Measurements from ENCODE around the gene SLC25A47. TPM values are rescaled to one million over a fixed set of nuclear protein-coding genes. Genes with fewer than 3 reads are reported as not detected.
"Not testable (repeated sequence)": the region's sequence is repeated elsewhere in the genome, so short reads cannot be mapped to it uniquely, and the experiment has no call there.

SLC25A47 gene
- polyA plus RNA-seq, 1 experiment, result not detected

GRCh38 chr14:100340423-100340813 lies 17.3 kb downstream of the SLC25A47 start:
- H3K4me3 ChIP-seq (ENCODE audit: low read depth, low read length), result no peak overlapping the region
- H3K27me3 ChIP-seq (ENCODE audit: control insufficient read depth, insufficient read depth, low read length), result no peaks in the 10 kb centered on the region
- POLR2A ChIA-PET, result no interaction called here
- H3K36me3 ChIP-seq (ENCODE audit: control insufficient read depth, insufficient read depth, low read length), result peaks cover 37% of the 10 kb centered on the region
- TF ChIP-seq CTCF (IDR thresholded peaks at IDR 0.05; ENCODE audit: insufficient read depth, low read depth, low read length), result no peak
- DNase-seq (ENCODE audit: low read depth), result no peak
- CTCF ChIA-PET, result interaction anchor here (1.5 kb wide), 1 partner anchor 37 kb away, joined by 3 read pairs; no protein-coding TSS in a partner anchor

GRCh38 chr14:100341301-100342031 lies 18.3 kb downstream of the SLC25A47 start:
- Histone ChIP-seq H3K4me3 (ENCODE audit: low read depth, low read length) (no peak overlapping the region), H3K36me3 (ENCODE audit: control insufficient read depth, insufficient read depth, low read length) (peaks cover 38% of the 10 kb centered on the region), H3K27me3 (ENCODE audit: control insufficient read depth, insufficient read depth, low read length) (no peaks in the 10 kb centered on the region)
- ChIA-PET POLR2A (no interaction called here), CTCF (interaction anchor here (1.0 to 1.5 kb wide), 2 partner anchors 36 to 38 kb away, joined by 3 to 4 read pairs; no protein-coding TSS in a partner anchor)
- TF ChIP-seq CTCF (IDR thresholded peaks at IDR 0.05; ENCODE audit: insufficient read depth, low read depth, low read length), result no peak
- DNase-seq (ENCODE audit: low read depth), result peak; percentile 40

GRCh38 chr14:100342195-100342594 lies 19.1 kb downstream of the SLC25A47 start:
- CTCF ChIA-PET, result interaction anchor here (1.0 kb wide), 1 partner anchor 39 kb away, joined by 4 read pairs; no protein-coding TSS in a partner anchor
- TF ChIP-seq CTCF (IDR thresholded peaks at IDR 0.05; ENCODE audit: insufficient read depth, low read depth, low read length), result no peak
- Histone ChIP-seq H3K27me3 (ENCODE audit: control insufficient read depth, insufficient read depth, low read length) (no peaks in the 10 kb centered on the region), H3K4me3 (ENCODE audit: low read depth, low read length) (no peak overlapping the region), H3K36me3 (ENCODE audit: control insufficient read depth, insufficient read depth, low read length) (peaks cover 38% of the 10 kb centered on the region)
- POLR2A ChIA-PET, result no interaction called here
- no peak for DNase-seq (ENCODE audit: low read depth)

GRCh38 chr14:100342826-100343225 lies 19.7 kb downstream of the SLC25A47 start:
- POLR2A ChIA-PET; DNase-seq (ENCODE audit: low read depth); CTCF ChIA-PET; H3K4me3 ChIP-seq (ENCODE audit: low read depth, low read length); H3K27me3 ChIP-seq (ENCODE audit: control insufficient read depth, insufficient read depth, low read length): not testable (repeated sequence)
- H3K36me3 ChIP-seq (ENCODE audit: control insufficient read depth, insufficient read depth, low read length), result peaks cover 38% of the 10 kb centered on the region

GRCh38 chr14:100344657-100345056 lies 21.5 kb downstream of the SLC25A47 start:
- DNase-seq (ENCODE audit: low read depth); H3K27me3 ChIP-seq (ENCODE audit: control insufficient read depth, insufficient read depth, low read length); POLR2A ChIA-PET; H3K4me3 ChIP-seq (ENCODE audit: low read depth, low read length); CTCF ChIA-PET: not testable (repeated sequence)
- peaks cover 51% of the 10 kb centered on the region for H3K36me3 ChIP-seq (ENCODE audit: control insufficient read depth, insufficient read depth, low read length)

- no peak for TF ChIP-seq CTCF (IDR thresholded peaks at IDR 0.05; ENCODE audit: insufficient read depth, low read depth, low read length)
- CTCF ChIA-PET, result no interaction called here
- Histone ChIP-seq H3K27me3 (ENCODE audit: control insufficient read depth, insufficient read depth, low read length) (no peaks in the 10 kb centered on the region), H3K4me3 (ENCODE audit: low read depth, low read length) (no peak overlapping the region), H3K36me3 (ENCODE audit: control insufficient read depth, insufficient read depth, low read length) (peaks cover 46% of the 10 kb centered on the region)
- DNase-seq (ENCODE audit: low read depth), result no peak
- POLR2A ChIA-PET, result no interaction called here
These were observed 22.6 kb downstream of the SLC25A47 start for GRCh38 chr14:100345711-100346110.

Measured in BJ (cell line).